Thoracic aorta (tissue), 2 donors: ENCODE measurements around the gene ZBTB16. TPM values are rescaled to one million over a fixed set of nuclear protein-coding genes. Genes with fewer than 3 reads are reported as not detected.

ENCODE experiments used
- ATAC-seq: fragments of 150-250 bp; one replicate; pipeline ENCODE4 v1.8.0; 2017; ENCODE audit warnings: low read depth; ENCODE audit not compliant: insufficient number of reproducible peaks, low FRiP score
- DNase-seq: peaks from one replicate; pipeline ENCODE4 v3.0.0-alpha.2; 2020; ENCODE audit warnings: low spot score
- H3K27ac ChIP-seq, 2 donors: fragments of 200-600 bp; sonication (generic); 1 replicate in 1 of 2; 2 replicates in 1 of 2; pipeline ENCODE4 v1.5.1; 2016; ENCODE audit warnings: mild to moderate bottlenecking in 2 of 2, moderate library complexity in 2 of 2
- H3K27me3 ChIP-seq: fragments of 200-600 bp; sonication (generic); replicated peaks from 2 replicates; pipeline ENCODE4 v1.6.0; 2016; ENCODE audit warnings: mild to moderate bottlenecking; ENCODE audit not compliant: insufficient read depth
- H3K36me3 ChIP-seq: fragments of 200-600 bp; sonication (generic); one replicate; pipeline ENCODE4 v1.5.1; 2016
- H3K4me1 ChIP-seq, 2 donors: fragments of 200-600 bp; sonication (generic); 1 replicate in 1 of 2; 2 replicates in 1 of 2; pipeline versions ENCODE4 v1.5.1 to v1.6.0; 2016; ENCODE audit warnings: low read depth in 2 of 2, mild to moderate bottlenecking in 1 of 2; ENCODE audit not compliant: control insufficient read depth in 1 of 2
- H3K4me3 ChIP-seq: fragments of 200-600 bp; sonication (generic); 2 replicates; pipeline ENCODE4 v1.5.1; 2016; ENCODE audit warnings: mild to moderate bottlenecking
- H3K9me3 ChIP-seq: fragments of 200-600 bp; sonication (generic); 2 replicates; pipeline ENCODE4 v1.5.1; 2016
- total RNA-seq, 2 donors: library from RNA; depleted of rRNA; stranded (reverse); fragments of >200 nt; gene quantifications; one replicate each; pipeline versions ENCODE4 v1.1.0 to v1.2.3, GENCODE V29; 2016
- TF ChIP-seq, protein P1 (sequence below): fragments of 200-600 bp; sonication (generic); IDR thresholded peaks from one replicate; pipeline ENCODE4 v1.5.1; 2019; ENCODE audit warnings: antibody characterized with exemption

Gene ZBTB16
- total RNA-seq, 2 donors from 2014 or later: 314 to 545 TPM

DNA sequence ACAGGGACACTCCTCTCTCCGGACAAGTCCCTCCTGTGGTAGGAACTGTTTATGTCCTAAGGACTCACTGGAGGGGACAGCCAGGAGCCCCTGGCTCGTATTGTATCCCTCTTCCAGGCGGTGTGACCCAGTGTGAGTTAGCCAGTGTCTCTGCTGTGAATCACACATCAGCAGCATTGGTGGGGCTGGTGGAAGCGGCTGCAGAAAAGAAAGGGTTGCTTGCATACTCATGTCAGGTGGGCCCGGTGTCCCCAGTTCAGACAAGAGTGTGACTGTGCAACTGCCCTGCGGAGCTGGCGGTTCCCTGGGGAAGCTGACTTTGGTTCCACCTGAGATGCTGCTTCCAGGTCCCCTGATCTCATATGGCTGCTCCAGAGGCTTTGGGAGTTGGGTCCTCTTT lies 99.4 kb downstream of the ZBTB16 start:
- Histone ChIP-seq H3K36me3 (peaks cover 37% of the 10 kb centered on the region), H3K4me1 (peaks cover 90 to 91% of the 10 kb centered on the region in 2 donors), H3K4me3 (no peak overlapping the region), H3K27me3 (no peaks in the 10 kb centered on the region), H3K9me3 (no peaks in the 10 kb centered on the region), H3K27ac (peak overlapping the region; percentile 96 to 97)
- no peak for ATAC-seq
- no peak for DNase-seq
- TF ChIP-seq, protein P1, sequence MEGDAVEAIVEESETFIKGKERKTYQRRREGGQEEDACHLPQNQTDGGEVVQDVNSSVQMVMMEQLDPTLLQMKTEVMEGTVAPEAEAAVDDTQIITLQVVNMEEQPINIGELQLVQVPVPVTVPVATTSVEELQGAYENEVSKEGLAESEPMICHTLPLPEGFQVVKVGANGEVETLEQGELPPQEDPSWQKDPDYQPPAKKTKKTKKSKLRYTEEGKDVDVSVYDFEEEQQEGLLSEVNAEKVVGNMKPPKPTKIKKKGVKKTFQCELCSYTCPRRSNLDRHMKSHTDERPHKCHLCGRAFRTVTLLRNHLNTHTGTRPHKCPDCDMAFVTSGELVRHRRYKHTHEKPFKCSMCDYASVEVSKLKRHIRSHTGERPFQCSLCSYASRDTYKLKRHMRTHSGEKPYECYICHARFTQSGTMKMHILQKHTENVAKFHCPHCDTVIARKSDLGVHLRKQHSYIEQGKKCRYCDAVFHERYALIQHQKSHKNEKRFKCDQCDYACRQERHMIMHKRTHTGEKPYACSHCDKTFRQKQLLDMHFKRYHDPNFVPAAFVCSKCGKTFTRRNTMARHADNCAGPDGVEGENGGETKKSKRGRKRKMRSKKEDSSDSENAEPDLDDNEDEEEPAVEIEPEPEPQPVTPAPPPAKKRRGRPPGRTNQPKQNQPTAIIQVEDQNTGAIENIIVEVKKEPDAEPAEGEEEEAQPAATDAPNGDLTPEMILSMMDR: no peak

DNA sequence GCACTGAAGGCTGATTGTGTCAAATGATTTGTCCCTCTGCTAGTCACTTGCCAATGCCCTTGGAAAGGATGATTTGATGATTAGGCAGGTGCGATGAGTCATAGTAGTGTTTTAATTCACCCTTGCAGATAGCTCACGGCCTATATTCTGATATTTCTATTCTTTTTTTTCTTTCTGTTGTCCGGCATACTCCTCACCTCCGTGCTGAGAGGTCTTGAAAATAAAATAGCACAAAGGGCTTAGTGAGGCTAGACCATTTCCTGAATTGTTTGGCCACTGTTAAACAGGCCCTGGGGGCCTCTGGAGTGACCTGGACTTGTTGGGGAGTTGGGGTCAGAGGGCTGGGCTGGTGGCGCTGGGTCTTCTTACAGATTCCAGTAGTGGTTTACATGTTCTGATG lies 99.8 kb downstream of the ZBTB16 start:
- H3K4me1 ChIP-seq: peaks cover 90 to 91% of the 10 kb centered on the region in 2 donors
- H3K27ac ChIP-seq: peak overlapping the region; percentile 96 to 97
- no peak for ATAC-seq
- TF ChIP-seq, protein P1: no peak
- peak overlapping the region; percentile 25 for H3K4me3 ChIP-seq
- no peaks in the 10 kb centered on the region for H3K9me3 ChIP-seq
- H3K27me3 ChIP-seq: no peaks in the 10 kb centered on the region
- peaks cover 37% of the 10 kb centered on the region for H3K36me3 ChIP-seq
- no peak for DNase-seq

DNA sequence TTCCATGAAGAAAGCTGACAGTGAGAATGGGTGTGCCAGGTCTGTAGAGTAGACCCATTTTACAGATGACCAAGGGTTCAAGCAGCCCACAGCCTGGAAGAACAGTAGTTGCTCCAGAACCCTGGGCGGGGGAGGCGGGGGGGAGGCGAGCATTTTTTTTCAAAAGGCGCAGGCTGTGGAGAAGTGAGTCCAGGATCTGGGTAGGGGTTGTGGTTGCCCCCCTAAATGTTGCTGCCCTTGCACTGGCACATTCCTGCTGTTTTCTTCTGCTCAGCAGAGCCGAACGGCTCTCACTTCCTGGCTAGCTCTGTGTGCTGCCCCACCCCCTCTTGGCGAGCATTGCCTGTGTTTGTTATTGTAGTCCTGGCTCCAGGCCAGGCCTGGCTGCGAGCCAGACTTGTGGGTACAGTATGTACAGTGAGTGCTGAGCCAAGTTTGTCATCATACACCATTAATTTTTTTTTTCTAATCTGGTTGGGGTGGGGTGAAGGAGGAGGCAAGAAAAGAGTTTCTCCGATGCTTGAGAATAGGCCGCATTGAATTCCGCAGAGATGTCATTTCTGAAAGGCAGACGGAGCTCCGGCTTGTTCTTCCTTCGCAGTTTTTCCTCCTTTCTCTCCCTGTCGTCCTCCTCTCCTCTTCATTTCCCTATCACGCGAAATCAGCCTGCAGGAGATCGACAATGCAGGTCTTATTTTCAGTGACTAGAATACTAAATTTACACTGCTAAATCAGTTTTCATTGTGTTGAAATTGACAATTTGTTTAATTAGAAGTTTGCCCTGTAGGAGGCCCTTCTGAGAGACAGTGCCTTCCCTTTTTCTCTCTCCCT lies 100.5 kb downstream of the ZBTB16 start:
- ATAC-seq: peak; percentile 70
- peak; percentile 99 for DNase-seq
- Histone ChIP-seq H3K27me3 (no peaks in the 10 kb centered on the region), H3K36me3 (peaks cover 37% of the 10 kb centered on the region), H3K27ac (peak overlapping the region; percentile 97 to 99), H3K4me1 (peaks cover 91 to 93% of the 10 kb centered on the region in 2 donors), H3K4me3 (peak overlapping the region; percentile 50), H3K9me3 (no peaks in the 10 kb centered on the region)
- TF ChIP-seq, protein P1: no peak

DNA sequence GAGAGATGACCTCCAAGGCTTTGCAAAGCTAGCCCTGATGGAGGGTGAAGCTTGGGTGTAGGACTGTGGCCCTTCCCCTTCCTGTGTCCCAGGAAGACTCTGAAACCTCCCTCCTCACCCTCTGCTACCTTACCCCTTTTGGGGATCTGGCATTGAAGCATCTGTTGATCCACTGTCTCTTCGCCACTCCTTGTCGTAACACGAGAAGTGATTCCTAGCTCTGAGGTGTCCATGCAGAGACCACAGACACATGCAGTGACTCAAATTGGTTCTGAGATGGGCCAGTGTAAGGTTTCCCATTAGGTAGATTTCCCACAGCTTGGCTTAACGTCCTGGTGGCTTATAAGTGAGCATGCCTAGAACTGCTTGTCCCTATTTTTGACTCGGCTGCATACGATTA lies 101.4 kb downstream of the ZBTB16 start:
- DNase-seq (no peak), ATAC-seq (no peak)
- Histone ChIP-seq H3K36me3 (peaks cover 34% of the 10 kb centered on the region), H3K27ac (peak overlapping the region; percentile 97 to 99), H3K27me3 (no peaks in the 10 kb centered on the region), H3K9me3 (no peaks in the 10 kb centered on the region), H3K4me1 (peaks cover 91 to 93% of the 10 kb centered on the region in 2 donors), H3K4me3 (peak overlapping the region; percentile 50)
- TF ChIP-seq, protein P1: no peak

DNA sequence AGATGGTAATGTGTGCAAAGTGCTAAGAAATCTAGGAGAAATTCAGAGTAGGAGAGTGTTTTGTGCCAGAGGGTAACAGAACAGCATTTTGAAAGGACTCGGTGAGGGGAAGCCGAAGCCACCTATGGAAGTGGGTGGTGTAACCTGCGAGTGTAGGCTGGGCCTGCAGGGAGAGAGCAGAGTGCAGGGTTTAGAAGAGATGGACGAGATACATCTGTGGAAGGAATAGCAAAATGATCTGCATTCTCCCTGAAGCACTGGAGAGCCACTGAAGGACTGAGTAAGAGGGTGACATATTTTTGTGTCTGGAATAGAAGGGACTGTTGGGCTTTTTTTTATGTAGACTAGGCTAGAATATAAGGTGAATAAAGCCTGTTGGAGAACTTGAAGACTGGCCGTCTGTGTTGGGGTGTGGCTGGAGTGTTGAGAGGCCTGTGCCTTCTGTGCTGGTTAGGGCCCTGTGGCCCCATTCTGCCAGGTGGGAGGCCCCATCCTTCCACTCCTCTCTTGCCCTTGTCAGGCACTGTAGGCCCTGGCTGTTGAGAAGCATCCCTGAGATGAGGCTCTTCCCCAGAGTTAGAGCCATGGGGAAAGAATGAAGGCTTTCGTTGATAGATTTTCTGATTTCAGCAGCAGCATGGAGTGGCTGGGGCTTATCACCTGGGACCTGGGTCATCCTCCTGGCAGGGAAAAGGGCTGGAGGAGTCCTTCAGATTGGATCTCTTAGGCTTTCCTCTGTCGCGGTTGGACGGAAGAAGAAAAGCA lies 102.2 kb downstream of the ZBTB16 start:
- peaks cover 26% of the 10 kb centered on the region for H3K36me3 ChIP-seq
- no peak overlapping the region for H3K4me3 ChIP-seq
- peak overlapping the region; percentile 97 to 99 for H3K27ac ChIP-seq
- H3K27me3 ChIP-seq: no peaks in the 10 kb centered on the region
- peaks cover 91 to 93% of the 10 kb centered on the region in 2 donors for H3K4me1 ChIP-seq
- no peak for DNase-seq
- no peak for ATAC-seq
- TF ChIP-seq, protein P1: no peak
- no peaks in the 10 kb centered on the region for H3K9me3 ChIP-seq
